ENCODE results near the gene TTC24. TPM values are rescaled to one million over a fixed set of nuclear protein-coding genes. Genes with fewer than 3 reads are reported as not detected.
"Not testable (repeated sequence)": the region's sequence is repeated elsewhere in the genome, so short reads cannot be mapped to it uniquely, and the experiment has no call there.

Gene TTC24
- total RNA-seq, 1 donor from 2014 or later: 5.4 TPM

- Mint-ChIP-seq H3K27ac (no peak overlapping the region), H3K4me3 (no peak overlapping the region), H3K4me1 (peaks cover 33% of the 10 kb centered on the region), H3K9me3 (no peaks in the 10 kb centered on the region), H3K27me3 (no peaks in the 10 kb centered on the region), H3K36me3 (ENCODE audit: low read depth) (peaks cover 60% of the 10 kb centered on the region)
- intact Hi-C loops (cut with micrococcal nuclease): no loop called here
- peak; percentile 51 for DNase-seq
Measured at GRCh38 chr1:156596426-156596825, 16.9 kb downstream of the TTC24 start.

- Mint-ChIP-seq H3K27me3 (no peaks in the 10 kb centered on the region), H3K4me1 (peaks cover 36% of the 10 kb centered on the region), H3K4me3 (no peak overlapping the region), H3K9me3 (no peaks in the 10 kb centered on the region), H3K27ac (no peak overlapping the region), H3K36me3 (ENCODE audit: low read depth) (peaks cover 55% of the 10 kb centered on the region)
- intact Hi-C loops (cut with micrococcal nuclease): no loop called here
- peak; percentile 54 for DNase-seq
Measured at GRCh38 chr1:156598125-156598524, 18.6 kb downstream of the TTC24 start.

- peaks cover 36% of the 10 kb centered on the region for H3K4me1 Mint-ChIP-seq
- H3K27ac Mint-ChIP-seq: peak overlapping the region; percentile 22
- DNase-seq: peak; percentile 53
- intact Hi-C loops (cut with micrococcal nuclease): no loop called here
- H3K4me3 Mint-ChIP-seq: no peak overlapping the region
- H3K27me3 Mint-ChIP-seq: no peaks in the 10 kb centered on the region
- no peaks in the 10 kb centered on the region for H3K9me3 Mint-ChIP-seq
- peaks cover 53% of the 10 kb centered on the region for H3K36me3 Mint-ChIP-seq (ENCODE audit: low read depth)
Measured at GRCh38 chr1:156598731-156599432, 19.4 kb downstream of the TTC24 start.

GRCh38 chr1:156599811-156600210 lies 20.3 kb downstream of the TTC24 start:
- H3K27ac Mint-ChIP-seq: peak overlapping the region; percentile 98
- H3K4me1 Mint-ChIP-seq: peaks cover 36% of the 10 kb centered on the region
- H3K27me3 Mint-ChIP-seq: no peaks in the 10 kb centered on the region
- peak overlapping the region; percentile 88 for H3K4me3 Mint-ChIP-seq
- intact Hi-C loops (cut with micrococcal nuclease): loop anchor here (1.0 to 2.0 kb wide), 3 partner anchors 8 to 143 kb away; no protein-coding TSS in a partner anchor
- H3K9me3 Mint-ChIP-seq: no peaks in the 10 kb centered on the region
- H3K36me3 Mint-ChIP-seq (ENCODE audit: low read depth): peaks cover 50% of the 10 kb centered on the region
- peak; percentile 64 for DNase-seq

- Mint-ChIP-seq H3K27me3 (no peaks in the 10 kb centered on the region), H3K4me3 (peak overlapping the region; percentile 88), H3K36me3 (ENCODE audit: low read depth) (peaks cover 41% of the 10 kb centered on the region), H3K9me3 (no peaks in the 10 kb centered on the region), H3K4me1 (peaks cover 33% of the 10 kb centered on the region), H3K27ac (peak overlapping the region; percentile 98)
- intact Hi-C loops (cut with micrococcal nuclease): loop anchor here (1.0 to 2.0 kb wide), 5 partner anchors 8 to 144 kb away; partner anchors contain the start of gene NAXE
- DNase-seq: peak; percentile 62
Measured at GRCh38 chr1:156600733-156601121, 21.2 kb downstream of the TTC24 start.

GRCh38 chr1:156601122-156601830 lies 21.8 kb downstream of the TTC24 start, which contains the start of gene GPATCH4:
Gene GPATCH4 (minus strand): TSS chr1:156601479.
- no peaks in the 10 kb centered on the region for H3K9me3 Mint-ChIP-seq
- intact Hi-C loops (cut with micrococcal nuclease): loop anchor here (1.0 to 2.0 kb wide), 4 partner anchors 10 to 144 kb away; partner anchors contain the start of gene NAXE
- H3K36me3 Mint-ChIP-seq (ENCODE audit: low read depth): peaks cover 36% of the 10 kb centered on the region
- no peaks in the 10 kb centered on the region for H3K27me3 Mint-ChIP-seq
- peak; percentile 95 for DNase-seq
- peak within 1 kb of the TSS; percentile 98 for H3K27ac Mint-ChIP-seq
- H3K4me3 Mint-ChIP-seq: peak within 1 kb of the TSS; percentile 88
- H3K4me1 Mint-ChIP-seq: peaks cover 33% of the 10 kb centered on the region

GRCh38 chr1:156601892-156602291 lies 22.4 kb downstream of the TTC24 start:
- H3K4me3 Mint-ChIP-seq: peak overlapping the region; percentile 88
- H3K27ac Mint-ChIP-seq: peak overlapping the region; percentile 98
- DNase-seq: peak; percentile 62
- no peaks in the 10 kb centered on the region for H3K27me3 Mint-ChIP-seq
- peaks cover 31% of the 10 kb centered on the region for H3K36me3 Mint-ChIP-seq (ENCODE audit: low read depth)
- no peaks in the 10 kb centered on the region for H3K9me3 Mint-ChIP-seq
- peaks cover 33% of the 10 kb centered on the region for H3K4me1 Mint-ChIP-seq
- intact Hi-C loops (cut with micrococcal nuclease): loop anchor here (1.0 to 2.0 kb wide), 4 partner anchors 11 to 145 kb away; partner anchors contain the start of gene NAXE

- intact Hi-C loops (cut with micrococcal nuclease): no loop called here
- Mint-ChIP-seq H3K27ac (no peak overlapping the region), H3K4me3 (peak overlapping the region; percentile 62), H3K27me3 (peaks cover 2% of the 10 kb centered on the region), H3K9me3 (no peaks in the 10 kb centered on the region), H3K36me3 (ENCODE audit: low read depth) (peaks cover 24% of the 10 kb centered on the region), H3K4me1 (peaks cover 29% of the 10 kb centered on the region)
- DNase-seq: peak; percentile 71
Measured at GRCh38 chr1:156602557-156602993, 23.1 kb downstream of the TTC24 start.

- intact Hi-C loops (cut with micrococcal nuclease): loop anchor here (5.0 kb wide), 1 partner anchor 35 kb away; the partner anchor contains the start of gene IQGAP3
- H3K9me3 Mint-ChIP-seq; H3K36me3 Mint-ChIP-seq (ENCODE audit: low read depth); H3K27ac Mint-ChIP-seq; H3K4me3 Mint-ChIP-seq; DNase-seq; H3K4me1 Mint-ChIP-seq: not testable (repeated sequence)
- peaks cover 13% of the 10 kb centered on the region for H3K27me3 Mint-ChIP-seq
Measured at GRCh38 chr1:156607344-156607743, 27.8 kb downstream of the TTC24 start.

- no peak overlapping the region for H3K4me3 Mint-ChIP-seq
- H3K9me3 Mint-ChIP-seq: no peaks in the 10 kb centered on the region
- intact Hi-C loops (cut with micrococcal nuclease): loop anchor here (1.0 to 5.0 kb wide), 7 partner anchors 8 to 223 kb away; partner anchors contain the start of gene IQGAP3
- H3K36me3 Mint-ChIP-seq (ENCODE audit: low read depth): no peaks in the 10 kb centered on the region
- peak; percentile 90 for DNase-seq
- H3K27me3 Mint-ChIP-seq: peaks cover 18% of the 10 kb centered on the region
- no peak overlapping the region for H3K27ac Mint-ChIP-seq
- peaks cover 6% of the 10 kb centered on the region for H3K4me1 Mint-ChIP-seq
Measured at GRCh38 chr1:156608036-156608674, 28.6 kb downstream of the TTC24 start.

GRCh38 chr1:156608981-156609380 lies 29.5 kb downstream of the TTC24 start:
- Mint-ChIP-seq H3K27me3 (peaks cover 20% of the 10 kb centered on the region), H3K36me3 (ENCODE audit: low read depth) (no peaks in the 10 kb centered on the region), H3K9me3 (no peaks in the 10 kb centered on the region), H3K4me1 (peaks cover 6% of the 10 kb centered on the region), H3K4me3 (no peak overlapping the region), H3K27ac (no peak overlapping the region)
- DNase-seq: peak; percentile 88
- intact Hi-C loops (cut with micrococcal nuclease): loop anchor here (1.0 to 5.0 kb wide), 7 partner anchors 9 to 224 kb away; partner anchors contain the start of gene IQGAP3

GRCh38 chr1:156610072-156610471 lies 30.5 kb downstream of the TTC24 start:
- H3K4me3 Mint-ChIP-seq; H3K4me1 Mint-ChIP-seq; H3K36me3 Mint-ChIP-seq (ENCODE audit: low read depth); intact Hi-C loops (cut with micrococcal nuclease); DNase-seq; H3K9me3 Mint-ChIP-seq; H3K27ac Mint-ChIP-seq: not testable (repeated sequence)
- peaks cover 29% of the 10 kb centered on the region for H3K27me3 Mint-ChIP-seq

GRCh38 chr1:156612666-156613065 lies 33.1 kb downstream of the TTC24 start:
- Mint-ChIP-seq H3K4me1 (peaks cover 6% of the 10 kb centered on the region), H3K4me3 (no peak overlapping the region), H3K27ac (no peak overlapping the region), H3K9me3 (no peaks in the 10 kb centered on the region), H3K36me3 (ENCODE audit: low read depth) (no peaks in the 10 kb centered on the region), H3K27me3 (peaks cover 43% of the 10 kb centered on the region)
- intact Hi-C loops (cut with micrococcal nuclease): no loop called here
- no peak for DNase-seq

Measured in activated CD4-positive, alpha-beta T cell treated with anti-CD3 and anti-CD28 coated beads, Interleukin-2, amount 10 ng/mL, durations not matched to agents 24 days and 14 days (primary cell).